ENCODE measurements around the gene LEMD1.
"Not testable (repeated sequence)": the region's sequence is repeated elsewhere in the genome, so short reads cannot be mapped to it uniquely, and the experiment has no call there.

LEMD1 gene

DNA sequence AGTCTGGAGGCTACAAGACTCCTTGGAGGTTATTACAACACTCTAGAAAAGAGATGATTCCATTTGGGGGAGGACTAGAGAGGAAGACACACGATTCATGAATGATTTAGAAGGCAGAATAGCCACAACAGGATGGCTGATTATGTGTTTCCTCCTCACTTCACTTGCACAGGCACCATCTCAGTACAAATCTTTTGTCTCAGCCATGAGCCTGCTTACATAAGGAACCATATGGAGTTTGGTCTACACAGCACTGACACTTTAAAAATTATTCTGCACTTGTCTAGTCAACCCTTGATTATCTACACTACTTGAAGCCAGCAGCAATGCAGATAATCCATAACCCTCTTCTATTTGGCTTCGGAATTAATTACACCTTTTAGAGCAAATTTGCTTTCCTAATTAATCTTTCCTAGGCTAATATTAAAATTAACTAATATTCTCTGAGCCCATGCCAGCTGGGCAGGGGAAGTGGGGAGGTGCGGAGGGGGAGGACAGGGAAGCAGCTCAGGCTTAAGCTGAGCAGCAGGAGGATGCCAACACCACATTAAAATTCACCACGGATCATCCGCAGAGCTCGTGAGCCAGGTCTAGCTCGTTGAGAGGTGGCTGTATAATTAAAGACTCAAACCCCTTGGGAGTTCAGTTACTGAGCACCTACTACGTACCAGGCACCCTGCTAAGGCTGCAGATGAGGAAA is 3.2 kb upstream of the LEMD1 start:
- no peak for DNase-seq

DNA sequence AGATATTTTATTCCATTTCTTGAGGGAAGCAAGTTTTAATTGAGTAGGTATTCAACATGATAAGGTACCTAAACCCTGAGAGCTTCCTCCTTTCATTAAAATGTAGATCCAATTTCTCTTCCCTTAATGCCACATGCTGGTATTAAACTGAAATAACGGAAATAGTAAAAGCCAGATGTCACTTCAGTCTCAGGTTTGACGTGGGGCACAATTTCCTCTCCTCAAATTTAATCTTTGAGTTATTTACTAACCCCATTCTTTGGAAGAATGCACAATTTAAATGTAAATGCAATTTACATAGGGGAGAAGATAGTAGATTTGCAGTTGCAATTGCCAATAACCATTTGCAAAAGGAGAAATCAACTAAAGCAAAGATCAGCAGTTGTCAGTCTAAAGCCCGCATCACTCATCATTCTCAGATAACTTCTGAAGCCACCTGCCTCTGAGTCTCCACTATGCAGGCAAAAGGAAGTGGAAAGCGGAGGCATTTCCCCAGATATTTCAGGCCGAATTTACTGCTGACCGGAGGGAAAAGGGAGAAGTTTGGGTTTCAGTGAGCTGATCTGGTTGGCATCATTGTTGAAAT is 2.1 kb upstream of the LEMD1 start:
- DNase-seq: no peak

DNA sequence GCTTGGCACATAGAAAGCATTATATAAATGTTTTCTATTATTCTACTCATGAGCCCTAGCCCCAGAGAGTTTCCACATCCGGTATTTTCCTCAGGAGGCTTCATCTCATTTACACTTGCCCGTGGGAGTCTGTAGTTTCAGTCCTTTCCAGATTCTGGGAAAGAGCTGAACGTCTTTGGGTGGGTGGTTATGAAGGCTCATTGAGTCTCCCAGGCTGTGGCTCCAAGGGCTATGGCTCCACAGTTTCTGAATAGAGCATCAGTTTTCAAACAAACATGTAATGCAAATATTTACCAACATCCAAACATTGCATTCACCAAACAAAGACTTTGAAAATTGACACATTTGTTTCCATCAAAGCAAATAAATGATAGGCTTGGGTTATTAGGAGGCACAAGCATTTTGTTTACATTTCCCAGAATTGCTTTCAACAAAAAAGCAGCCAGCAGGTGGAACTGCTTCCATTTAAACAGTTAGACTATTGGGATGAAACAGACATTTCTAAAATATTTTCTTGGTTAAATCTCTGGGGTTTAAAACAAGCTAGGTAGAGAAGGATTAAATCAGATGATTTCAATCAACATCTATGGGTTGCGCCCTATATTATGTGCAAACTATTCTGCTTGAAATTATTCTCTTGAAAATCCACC is 1.3 kb upstream of the LEMD1 start:
- peak; percentile 28 for DNase-seq

DNA sequence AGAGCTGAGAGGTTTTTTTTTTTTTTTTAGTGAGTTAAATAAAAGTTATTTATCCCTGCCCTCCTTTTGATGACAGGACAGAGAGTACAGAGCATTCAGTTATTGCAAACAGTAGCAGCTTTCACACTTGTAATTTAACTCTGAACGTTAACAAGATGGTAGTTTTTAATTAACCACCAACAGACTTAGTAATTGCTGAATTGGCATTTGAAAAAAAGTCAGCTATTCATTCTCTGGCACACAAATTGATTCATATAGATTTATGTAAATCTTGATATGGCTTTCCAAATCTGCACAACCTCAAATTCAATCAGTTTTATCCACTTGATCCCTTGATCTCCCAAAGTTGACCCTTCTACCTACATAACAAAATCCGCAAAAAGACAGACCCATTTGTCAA is 918 bp downstream of the LEMD1 start:
- DNase-seq: no peak

DNA sequence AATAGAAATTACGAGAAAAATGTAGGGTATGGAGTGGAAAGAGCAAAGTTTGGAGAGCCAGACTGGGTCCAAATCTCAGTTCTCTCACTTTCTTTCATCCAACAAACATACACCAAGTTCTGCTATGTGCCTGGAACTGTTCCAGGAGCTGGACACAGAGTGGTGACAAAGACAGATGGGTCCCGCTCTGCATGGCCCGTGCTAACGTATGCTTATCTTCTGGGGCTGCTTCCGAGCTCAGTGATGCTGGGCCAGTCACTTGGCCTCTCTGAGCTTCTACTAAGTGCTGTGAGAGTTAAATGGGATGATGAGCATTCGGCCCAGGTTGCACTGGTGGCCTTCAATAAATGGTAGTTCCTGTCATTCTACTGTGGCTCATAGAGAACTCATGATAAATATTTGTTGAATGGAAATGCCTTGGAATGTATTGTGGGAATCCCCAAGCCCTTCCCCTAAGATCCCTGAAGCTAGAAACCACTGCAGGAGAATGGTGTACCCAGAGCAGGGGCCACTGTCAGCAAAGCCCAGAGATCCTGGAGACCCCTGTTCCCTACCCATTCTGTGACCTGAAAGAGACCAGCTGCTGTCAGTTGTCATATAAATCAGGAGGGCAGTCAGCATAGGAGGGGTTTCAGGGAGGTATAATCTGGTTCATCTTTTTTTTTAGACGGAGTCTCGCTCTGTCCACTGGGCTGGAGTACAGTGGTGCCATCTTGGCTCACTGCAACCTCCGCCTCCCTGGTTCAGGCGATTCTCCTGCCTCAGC is 3.8 kb downstream of the LEMD1 start:
- no peak for DNase-seq

DNA sequence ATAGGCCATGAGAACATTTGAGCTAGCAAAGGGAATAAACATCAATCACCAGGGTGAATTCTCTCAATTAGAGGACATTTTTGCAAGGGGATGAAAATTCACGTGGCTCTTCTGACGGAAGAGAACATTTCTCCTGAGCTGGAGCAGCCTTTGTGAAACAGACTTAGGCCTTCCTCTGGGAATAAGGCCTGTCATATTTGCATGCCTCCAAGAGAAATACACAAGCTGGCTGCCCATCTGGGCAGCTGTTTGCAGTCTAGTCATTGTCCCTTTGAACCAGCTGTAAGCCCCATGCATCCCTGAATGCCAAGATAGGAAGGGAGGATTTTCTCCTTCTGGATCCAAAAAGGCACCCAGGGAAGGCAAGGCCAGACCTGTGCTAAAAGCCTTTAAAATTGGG is 5.5 kb downstream of the LEMD1 start:
- no peak for DNase-seq

DNA sequence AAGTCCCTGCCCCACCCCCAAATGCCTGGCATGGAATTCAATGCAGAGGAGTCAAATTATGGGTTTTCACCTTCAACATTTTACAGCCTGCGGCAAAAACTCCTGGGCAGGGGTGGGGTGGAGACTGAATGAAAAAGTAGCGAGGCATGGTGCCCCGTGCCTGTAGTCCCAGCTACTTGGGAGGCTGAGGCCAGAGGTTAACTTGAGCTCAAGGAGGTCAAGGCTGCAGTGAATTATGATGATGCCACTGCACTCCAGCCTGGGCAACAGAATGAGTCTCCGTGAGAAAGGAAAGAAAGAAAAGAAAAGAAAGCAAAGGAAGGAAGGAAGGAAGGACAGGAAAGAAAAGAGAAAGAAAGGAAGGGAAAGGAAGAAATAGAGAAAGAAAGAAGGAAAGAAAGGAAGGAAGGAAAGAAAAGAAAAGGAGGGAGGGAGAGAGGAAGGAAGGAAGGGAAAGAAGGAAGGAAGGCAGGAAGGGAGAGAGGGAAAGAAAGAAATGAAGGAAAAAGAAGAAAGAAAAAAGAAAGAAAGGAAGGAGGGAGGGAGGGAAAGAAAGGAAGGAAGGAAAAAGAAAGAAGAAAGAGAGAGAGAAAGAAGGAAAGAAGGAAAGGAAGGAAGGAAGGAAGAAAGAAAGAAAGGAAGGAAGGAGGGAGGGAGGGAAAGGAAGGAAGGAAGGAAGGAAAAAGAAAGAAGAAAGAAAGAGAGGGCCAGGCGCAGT is 11.1 kb downstream of the LEMD1 start:
- DNase-seq: no peak

DNA sequence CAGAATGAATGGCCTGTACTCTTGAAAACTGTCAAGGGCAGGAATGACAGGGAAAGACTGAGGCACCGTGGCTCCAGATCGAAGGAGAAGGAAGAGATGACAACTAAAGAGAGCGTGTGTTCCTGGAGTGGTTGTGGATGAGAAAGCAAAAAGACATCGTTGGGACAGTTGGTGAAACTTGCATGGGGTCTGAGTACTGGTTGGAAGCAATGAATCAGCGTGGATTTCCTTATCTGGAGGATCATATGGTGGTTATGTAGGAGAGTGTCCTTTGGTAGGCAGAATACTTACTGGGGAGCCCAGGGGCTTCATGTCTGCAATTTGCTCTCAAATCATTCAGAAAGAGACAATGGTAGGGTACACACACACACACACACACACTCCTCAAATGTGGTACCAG is 13.9 kb downstream of the LEMD1 start:
- no peak for DNase-seq

DNA sequence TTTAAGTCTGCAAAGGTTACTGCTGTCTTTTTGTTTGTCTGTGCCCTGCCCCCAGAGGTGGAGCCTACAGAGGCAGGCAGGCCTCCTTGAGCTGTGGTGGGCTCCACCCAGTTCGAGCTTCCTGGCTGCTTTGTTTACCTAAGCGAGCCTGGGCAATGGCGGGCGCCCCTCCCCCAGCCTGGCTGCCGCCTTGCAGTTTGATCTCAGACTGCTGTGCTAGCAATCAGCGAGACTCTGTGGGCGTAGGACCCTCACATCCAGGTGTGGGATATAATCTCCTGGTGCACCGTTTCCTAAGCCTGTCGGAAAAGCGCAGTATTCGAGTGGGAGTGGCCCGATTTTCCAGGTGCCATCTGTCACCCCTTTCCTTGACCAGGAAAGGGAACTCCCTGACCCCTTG is 15.6 kb downstream of the LEMD1 start:
- DNase-seq: not testable (repeated sequence)

DNA sequence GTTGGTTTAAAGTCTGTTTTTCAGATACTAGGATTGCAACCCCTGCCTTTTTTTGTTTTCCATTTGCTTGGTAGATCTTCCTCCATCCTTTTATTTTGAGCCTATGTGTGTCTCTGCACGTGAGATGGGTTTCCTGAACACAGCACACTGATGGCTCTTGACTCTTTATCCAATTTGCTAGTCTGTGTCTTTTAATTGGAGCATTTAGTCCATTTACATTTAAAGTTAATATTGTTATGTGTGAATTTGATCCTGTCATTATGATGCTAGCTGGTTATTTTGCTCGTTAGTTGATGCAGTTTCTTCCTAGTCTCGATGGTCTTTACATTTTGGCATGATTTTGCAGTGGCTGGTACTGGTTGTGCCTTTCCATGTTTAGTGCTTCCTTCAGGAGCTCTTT is 17.4 kb downstream of the LEMD1 start:
- DNase-seq: not testable (repeated sequence)

DNA sequence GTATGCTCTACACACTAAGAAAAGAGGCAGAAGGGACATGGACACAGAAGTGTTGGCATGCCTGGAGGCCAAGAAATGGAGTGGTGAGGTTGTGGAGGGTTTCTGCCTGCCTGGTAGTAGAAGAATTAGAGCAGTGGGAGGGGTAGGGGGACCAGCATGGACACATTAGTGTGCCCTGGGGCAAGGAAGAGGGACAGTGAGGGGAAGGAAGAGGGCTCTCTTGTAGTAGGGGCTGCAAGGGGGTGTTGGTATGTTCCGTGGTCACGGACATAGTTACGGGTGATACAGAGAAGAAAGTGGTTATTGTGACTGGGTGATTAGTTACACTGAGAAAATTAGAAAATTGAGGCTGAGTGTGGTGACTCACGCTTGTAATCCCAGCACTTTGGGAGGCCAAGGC is 23.3 kb downstream of the LEMD1 start:
- no peak for DNase-seq

DNA sequence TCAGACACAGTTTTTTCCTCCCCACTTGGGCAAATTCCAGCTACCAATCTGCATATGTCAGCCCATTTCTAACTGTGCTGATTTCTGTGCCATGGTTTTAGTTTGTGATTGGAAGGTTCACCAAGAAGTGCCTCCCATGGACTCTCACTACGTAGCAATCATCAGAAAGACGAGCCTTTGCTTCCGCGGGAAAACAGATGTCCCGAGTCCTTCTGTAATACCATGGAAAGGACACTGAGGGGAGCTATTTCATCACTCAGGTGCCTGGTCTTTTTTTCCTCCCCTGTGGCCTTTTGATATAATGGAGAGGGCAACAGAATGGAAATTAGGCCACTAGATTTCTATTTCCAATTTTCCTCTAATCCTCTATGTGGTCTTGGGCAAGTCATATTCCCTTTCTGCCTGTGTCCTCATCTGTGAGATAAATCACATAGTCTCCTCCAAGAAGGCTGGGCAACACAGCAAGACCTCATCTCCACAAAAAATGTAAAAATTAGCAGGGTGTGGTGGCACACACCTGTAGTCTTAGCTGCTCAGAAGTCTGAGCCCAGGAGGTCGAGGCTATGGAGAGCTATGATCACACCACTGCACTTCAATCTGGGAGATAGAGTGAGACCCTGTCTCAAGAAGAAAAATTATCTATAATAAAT is 24.8 kb downstream of the LEMD1 start:
- peak; percentile 75 for DNase-seq

DNA sequence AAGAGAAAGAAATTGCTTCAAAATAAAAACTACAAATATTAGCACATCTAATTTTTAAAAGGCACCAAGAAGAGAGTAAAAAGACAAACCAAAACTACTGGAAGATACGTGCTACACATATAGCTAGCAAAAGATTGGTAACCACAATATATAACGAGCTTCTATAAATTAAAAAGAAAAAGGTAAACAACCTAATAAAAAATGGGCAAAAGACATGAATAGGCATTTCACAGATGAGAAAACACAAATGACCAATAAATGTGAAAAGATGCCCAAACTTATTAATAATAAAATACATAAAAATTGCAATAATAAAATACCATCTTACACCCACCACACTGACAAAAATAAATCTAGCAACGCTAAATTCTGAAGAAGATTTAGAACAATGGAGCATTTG is 26.2 kb downstream of the LEMD1 start:
- no peak for DNase-seq

DNA sequence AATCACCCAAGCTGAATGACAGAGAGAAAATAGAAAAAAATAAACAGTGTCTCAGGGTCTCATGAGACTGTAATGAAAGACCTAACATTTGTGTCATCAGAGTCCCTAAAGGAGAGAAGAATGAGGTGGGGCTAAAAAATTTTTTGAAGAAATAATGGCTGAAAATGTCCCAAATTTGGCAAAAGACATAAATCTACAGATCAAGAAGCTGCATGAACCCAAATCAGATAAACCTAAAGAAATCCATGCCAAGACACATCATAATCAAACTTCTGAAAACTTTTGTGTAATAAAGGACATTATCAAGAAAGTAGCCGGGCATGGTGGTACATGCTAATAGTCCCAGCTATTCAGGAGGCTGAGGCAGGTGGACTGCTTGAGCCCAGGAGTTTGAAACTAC is 29.2 kb downstream of the LEMD1 start:
- no peak for DNase-seq

DNA sequence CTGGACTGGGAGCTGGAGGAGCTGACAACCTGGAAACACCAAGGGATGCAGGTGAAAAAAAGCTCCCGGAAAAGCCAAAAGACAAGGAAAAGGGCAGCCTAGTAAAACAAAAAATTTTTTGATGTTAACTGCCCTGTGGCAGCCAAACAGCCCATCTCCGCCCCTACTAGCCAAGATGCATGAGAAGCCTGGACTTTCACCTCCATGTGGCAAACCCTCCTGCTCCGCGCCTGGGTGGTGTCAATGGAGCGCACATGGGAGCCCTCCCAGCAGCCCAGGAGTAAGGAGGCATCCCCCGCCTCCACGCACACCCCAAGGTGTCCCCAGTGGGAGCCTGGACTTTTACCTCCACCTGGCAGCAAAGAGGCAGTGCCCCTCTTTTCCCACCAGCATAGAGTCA is 30.5 kb downstream of the LEMD1 start:
- DNase-seq: no peak

DNA sequence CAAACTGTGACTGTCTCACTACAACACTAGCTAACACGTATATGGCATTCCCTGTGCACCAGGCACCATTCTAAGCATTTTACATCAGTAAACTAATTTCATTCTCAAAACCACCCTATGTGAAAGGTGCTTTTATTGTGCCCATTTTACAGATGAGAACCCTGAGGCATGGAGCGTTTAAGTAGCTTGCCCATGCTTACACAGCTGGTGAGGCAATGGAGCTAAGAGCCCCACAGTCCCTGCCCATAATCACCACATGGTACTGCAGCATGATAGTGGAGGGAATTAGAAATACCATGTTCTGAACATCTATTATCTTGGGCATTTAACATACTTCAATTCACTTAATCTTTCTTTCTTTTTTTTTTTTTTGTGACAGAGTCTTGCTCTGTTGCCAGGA is 34.0 kb downstream of the LEMD1 start:
- no peak for DNase-seq

DNA sequence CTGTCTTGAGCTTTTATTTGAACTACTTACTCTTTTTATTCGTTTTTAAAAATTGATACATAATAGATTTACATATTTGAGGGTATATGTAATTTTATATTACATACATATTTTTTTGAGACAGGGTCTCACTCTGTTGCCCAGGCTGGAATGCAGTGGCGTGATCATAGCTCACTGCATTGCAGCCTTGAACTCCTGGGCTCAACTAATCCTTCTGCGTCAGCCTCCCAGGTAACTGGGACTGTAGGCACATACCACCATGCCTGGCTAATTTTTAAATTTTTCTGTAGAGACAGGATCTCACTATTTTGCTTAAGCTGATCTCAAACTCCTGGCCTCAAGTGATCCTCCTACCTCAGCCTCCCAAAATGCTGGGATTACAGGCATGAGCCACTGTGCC is 38.9 kb downstream of the LEMD1 start:
- DNase-seq: not testable (repeated sequence)

DNA sequence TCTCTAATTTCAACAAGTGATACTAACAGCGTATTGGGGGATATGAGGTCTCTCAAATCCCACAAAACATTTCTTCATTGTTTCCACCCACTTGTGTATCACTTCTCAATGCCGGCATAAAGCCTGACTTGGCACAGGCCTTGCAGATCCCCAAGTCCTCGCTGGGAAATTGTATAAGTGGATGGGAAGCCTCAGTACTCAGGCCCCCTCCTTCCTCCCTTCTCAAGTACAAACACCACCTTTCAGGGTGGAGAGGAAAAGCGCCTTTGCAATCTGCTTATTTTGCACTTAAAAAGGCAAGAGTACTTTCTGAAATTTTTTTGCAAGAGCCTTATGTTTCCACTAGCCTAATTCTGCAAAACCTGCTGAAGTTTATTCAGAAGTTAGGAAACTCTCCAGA is 39.3 kb downstream of the LEMD1 start:
- no peak for DNase-seq

DNA sequence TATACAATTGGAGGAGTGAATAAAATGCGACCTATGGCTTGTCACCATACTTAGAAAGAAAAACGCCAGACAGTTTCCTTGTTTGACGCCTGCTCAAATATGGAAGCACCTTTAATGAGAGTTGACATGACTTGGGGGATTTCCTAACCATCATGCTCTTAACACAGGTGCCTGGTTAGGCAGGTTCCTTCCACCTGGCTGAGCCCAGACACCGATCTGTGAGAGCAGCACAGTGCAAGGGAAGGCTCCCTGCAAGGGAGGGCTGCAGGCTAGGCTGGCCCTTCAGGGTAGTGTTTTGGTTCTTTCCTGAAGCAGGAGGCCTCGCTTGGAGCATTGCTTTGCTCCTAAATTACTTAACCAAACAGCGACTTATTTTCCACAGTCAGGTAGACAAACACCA is 40.6 kb downstream of the LEMD1 start:
- DNase-seq: no peak

DNA sequence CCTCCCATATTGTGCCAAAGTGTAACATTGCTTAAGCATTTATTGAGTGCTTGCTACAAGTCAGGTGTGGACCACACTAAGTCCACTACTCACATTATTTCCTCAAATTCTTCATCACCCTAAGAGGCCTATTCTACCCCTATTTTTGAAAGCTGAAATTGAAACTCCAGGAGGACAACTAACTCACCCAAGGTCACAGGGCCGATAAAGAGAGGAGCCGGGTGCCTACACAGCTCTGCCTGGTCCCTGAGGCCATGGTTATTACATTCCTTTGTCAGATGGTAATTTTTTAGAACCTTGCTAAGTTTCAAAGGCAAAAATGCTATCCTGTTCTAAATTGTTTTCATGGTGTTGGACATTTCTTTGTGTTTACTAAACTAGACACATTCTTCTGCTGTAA is 41.0 kb downstream of the LEMD1 start:
- DNase-seq: no peak

DNA sequence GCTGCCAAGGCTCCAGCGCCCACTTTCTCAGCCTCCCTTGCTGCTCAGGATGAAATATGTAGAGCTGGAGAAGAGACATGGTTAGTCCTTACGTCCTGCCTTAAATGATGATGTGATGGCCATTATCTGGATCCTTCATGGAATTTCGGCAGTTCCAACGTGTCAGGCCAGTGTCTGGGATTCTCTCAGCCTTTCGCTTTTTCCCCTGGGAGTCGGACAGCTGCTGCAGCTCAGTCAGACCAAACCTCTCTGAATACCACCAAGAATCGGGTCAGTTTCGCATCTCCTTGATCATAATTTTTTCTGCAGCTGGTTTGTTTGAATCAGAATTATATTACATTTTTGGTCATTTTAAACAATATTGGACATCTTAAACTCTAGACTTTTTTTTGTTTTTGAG is 42.8 kb downstream of the LEMD1 start:
- no peak for DNase-seq

DNA sequence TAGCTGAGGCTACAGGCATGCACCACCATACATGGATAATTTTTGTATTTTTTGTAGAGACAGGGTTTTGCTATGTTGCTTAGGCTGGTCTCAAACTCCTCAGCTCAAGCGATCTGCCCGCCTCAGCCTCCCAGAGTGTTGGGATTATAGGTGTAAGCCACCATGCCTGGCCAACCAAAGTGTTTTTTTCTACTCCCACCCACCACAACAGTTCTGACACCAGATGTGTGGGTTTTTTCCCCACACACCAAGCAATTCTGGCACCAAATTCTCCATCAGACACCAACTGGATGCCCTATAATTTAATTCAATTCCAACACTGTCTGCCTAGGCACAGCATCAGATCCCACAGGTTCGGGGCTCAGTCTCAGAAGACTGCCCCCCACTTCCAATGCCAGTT is 44.5 kb downstream of the LEMD1 start:
- no peak for DNase-seq

DNA sequence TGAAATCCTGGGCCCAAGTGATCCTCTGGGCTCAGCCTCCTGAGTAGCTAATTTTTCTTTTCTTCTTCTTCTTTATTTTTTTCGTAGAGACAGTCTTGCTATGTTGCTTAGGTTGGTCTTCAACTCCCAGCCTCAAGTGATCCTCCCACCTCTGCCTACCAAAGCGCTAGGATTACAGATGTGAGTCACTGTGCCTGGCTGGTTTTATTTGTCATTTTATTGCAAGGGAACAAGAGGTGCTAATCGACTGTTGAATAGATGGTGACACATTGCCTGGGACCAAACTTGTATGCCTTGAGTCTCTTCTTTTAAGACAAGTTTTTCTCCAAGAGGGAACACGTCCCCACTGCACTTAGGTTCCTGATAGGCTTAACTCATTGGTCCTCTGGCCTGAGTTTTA is 45.1 kb downstream of the LEMD1 start:
- no peak for DNase-seq
